ENCODE data around the gene LDLR. TPM values are rescaled to one million over a fixed set of nuclear protein-coding genes. Genes with fewer than 3 reads are reported as not detected.

Gene LDLR
- total and polyA plus RNA-seq, 8 donors = 8.9 to 43.4 (median 26.5) TPM

DNA sequence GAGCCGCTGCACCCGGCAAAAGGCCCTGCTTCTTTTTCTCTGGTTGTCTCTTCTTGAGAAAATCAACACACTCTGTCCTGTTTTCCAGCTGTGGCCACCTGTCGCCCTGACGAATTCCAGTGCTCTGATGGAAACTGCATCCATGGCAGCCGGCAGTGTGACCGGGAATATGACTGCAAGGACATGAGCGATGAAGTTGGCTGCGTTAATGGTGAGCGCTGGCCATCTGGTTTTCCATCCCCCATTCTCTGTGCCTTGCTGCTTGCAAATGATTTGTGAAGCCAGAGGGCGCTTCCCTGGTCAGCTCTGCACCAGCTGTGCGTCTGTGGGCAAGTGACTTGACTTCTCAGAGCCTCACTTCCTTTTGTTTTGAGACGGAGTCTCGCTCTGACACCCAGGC, 17.2 kb downstream of the LDLR start:
- WGBS, 2 donors = 85 to 91% methylated on average over 13 of the region's 13 CpGs
- Histone ChIP-seq H3K27ac (no peak overlapping the region), H3K9me3 (no peaks in the 10 kb centered on the region), H3K4me1 (no peaks in the 10 kb centered on the region), H3K4me3 (no peak overlapping the region), H3K27me3 (no peaks in the 10 kb centered on the region), H3K36me3 (peaks cover 17 to 81% (median 35%) of the 10 kb centered on the region in 3 donors)
- DNase-seq (no peak), ATAC-seq (peak in 1 of 4 donors; percentile 18), FAIRE-seq (no peak)
- TF ChIP-seq, protein P1, sequence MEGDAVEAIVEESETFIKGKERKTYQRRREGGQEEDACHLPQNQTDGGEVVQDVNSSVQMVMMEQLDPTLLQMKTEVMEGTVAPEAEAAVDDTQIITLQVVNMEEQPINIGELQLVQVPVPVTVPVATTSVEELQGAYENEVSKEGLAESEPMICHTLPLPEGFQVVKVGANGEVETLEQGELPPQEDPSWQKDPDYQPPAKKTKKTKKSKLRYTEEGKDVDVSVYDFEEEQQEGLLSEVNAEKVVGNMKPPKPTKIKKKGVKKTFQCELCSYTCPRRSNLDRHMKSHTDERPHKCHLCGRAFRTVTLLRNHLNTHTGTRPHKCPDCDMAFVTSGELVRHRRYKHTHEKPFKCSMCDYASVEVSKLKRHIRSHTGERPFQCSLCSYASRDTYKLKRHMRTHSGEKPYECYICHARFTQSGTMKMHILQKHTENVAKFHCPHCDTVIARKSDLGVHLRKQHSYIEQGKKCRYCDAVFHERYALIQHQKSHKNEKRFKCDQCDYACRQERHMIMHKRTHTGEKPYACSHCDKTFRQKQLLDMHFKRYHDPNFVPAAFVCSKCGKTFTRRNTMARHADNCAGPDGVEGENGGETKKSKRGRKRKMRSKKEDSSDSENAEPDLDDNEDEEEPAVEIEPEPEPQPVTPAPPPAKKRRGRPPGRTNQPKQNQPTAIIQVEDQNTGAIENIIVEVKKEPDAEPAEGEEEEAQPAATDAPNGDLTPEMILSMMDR (IDR thresholded peaks at IDR 0.05) = no peak
- intact Hi-C loops (cut with DNase I) = no loop called here

DNA sequence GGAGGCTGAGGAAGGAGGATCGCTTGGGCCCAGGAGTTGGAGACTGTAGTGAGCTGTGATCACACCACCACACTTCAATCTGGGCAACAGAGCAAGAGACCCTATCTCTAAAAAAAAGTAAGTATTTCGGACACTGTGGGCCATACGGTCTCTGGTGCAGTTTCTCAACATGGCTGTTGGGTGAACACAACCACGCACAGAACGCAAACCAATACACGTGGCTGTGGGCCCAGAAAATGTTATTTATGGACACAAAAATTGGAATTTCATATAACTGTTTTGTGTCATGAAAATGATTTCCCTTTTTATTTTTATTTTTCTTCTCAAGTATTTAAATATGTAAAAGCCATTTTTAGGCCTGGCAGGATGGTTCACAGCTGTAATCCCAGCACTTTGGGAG, 19.5 kb downstream of the LDLR start:
- FAIRE-seq (no peak), ATAC-seq (no peak), DNase-seq (no peak)
- intact Hi-C loops (cut with DNase I) = no loop called here
- H3K4me3 ChIP-seq = no peak overlapping the region
- 92% methylated on average over 6 of the region's 6 CpGs for WGBS, 2 donors
- no peaks in the 10 kb centered on the region for H3K4me1 ChIP-seq
- H3K27me3 ChIP-seq = no peaks in the 10 kb centered on the region
- H3K9me3 ChIP-seq = no peaks in the 10 kb centered on the region
- H3K36me3 ChIP-seq = peaks cover 15 to 83% (median 39%) of the 10 kb centered on the region in 3 donors
- H3K27ac ChIP-seq = no peak overlapping the region
- TF ChIP-seq, protein P1 (IDR thresholded peaks at IDR 0.05) = no peak

DNA sequence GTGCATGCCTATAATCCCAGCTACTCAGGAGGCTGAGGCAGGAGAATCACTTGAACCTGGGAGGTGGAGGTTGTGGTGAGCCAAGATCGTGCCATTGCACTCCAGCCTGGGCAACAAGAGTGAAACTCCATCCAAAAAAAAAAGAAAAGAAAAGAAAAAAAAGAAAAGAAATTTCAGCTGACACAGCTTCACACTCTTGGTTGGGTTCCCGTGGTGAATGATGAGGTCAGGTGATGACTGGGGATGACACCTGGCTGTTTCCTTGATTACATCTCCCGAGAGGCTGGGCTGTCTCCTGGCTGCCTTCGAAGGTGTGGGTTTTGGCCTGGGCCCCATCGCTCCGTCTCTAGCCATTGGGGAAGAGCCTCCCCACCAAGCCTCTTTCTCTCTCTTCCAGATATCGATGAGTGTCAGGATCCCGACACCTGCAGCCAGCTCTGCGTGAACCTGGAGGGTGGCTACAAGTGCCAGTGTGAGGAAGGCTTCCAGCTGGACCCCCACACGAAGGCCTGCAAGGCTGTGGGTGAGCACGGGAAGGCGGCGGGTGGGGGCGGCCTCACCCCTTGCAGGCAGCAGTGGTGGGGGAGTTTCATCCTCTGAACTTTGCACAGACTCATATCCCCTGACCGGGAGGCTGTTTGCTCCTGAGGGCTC, 22.0 kb downstream of the LDLR start:
- ATAC-seq (no peak), FAIRE-seq (no peak), DNase-seq (no peak)
- TF ChIP-seq, protein P1 (IDR thresholded peaks at IDR 0.05) = no peak
- Histone ChIP-seq H3K4me3 (no peak overlapping the region), H3K27ac (no peak overlapping the region), H3K27me3 (no peaks in the 10 kb centered on the region), H3K36me3 (peaks cover 15 to 81% (median 38%) of the 10 kb centered on the region in 3 donors), H3K9me3 (no peaks in the 10 kb centered on the region), H3K4me1 (no peaks in the 10 kb centered on the region)
- WGBS, 2 donors = 96% methylated on average over 15 of the region's 15 CpGs
- intact Hi-C loops (cut with DNase I) = no loop called here

DNA sequence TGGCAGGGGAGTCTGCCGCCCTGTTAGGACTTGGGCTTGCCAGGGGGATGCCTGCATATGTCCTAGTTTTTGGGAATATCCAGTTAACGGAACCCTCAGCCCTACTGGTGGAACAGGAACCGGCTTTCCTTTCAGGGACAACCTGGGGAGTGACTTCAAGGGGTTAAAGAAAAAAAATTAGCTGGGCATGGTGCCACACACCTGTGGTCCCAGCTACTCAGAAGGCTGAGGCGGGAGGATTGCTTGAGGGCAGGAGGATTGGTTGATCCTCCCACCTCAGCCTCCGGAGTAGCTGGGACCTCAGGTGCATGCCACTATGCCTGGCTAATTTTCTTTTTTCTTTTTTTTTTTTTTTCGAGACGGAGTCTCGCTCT, 22.5 kb downstream of the LDLR start:
- ATAC-seq (no peak), FAIRE-seq (no peak), DNase-seq (no peak)
- no peak overlapping the region for H3K27ac ChIP-seq
- 68 to 88% methylated on average over 8 of the region's 8 CpGs for whole genome bisulfite sequencing, 2 donors
- no peaks in the 10 kb centered on the region for H3K27me3 ChIP-seq
- no peaks in the 10 kb centered on the region for H3K9me3 ChIP-seq
- H3K4me1 ChIP-seq = no peaks in the 10 kb centered on the region
- H3K36me3 ChIP-seq = peaks cover 14 to 81% (median 39%) of the 10 kb centered on the region in 3 donors
- no peak overlapping the region for H3K4me3 ChIP-seq
- intact Hi-C loops (cut with DNase I) = no loop called here
- TF ChIP-seq, protein P1 (IDR thresholded peaks at IDR 0.05) = no peak

DNA sequence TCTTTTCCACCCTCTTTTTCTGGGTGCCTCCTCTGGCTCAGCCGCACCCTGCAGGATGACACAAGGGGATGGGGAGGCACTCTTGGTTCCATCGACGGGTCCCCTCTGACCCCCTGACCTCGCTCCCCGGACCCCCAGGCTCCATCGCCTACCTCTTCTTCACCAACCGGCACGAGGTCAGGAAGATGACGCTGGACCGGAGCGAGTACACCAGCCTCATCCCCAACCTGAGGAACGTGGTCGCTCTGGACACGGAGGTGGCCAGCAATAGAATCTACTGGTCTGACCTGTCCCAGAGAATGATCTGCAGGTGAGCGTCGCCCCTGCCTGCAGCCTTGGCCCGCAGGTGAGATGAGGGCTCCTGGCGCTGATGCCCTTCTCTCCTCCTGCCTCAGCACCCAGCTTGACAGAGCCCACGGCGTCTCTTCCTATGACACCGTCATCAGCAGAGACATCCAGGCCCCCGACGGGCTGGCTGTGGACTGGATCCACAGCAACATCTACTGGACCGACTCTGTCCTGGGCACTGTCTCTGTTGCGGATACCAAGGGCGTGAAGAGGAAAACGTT, 24.0 kb downstream of the LDLR start:
- H3K36me3 ChIP-seq = peaks cover 20 to 76% (median 30%) of the 10 kb centered on the region in 3 donors
- no peaks in the 10 kb centered on the region for H3K9me3 ChIP-seq
- no peak overlapping the region for H3K27ac ChIP-seq
- H3K4me3 ChIP-seq = no peak overlapping the region
- intact Hi-C loops (cut with DNase I) = no loop called here
- DNase-seq (no peak), FAIRE-seq (no peak), ATAC-seq (no peak)
- no peaks in the 10 kb centered on the region for H3K27me3 ChIP-seq
- H3K4me1 ChIP-seq = no peaks in the 10 kb centered on the region
- TF ChIP-seq, protein P1 (IDR thresholded peaks at IDR 0.05) = no peak
- WGBS, 2 donors = 93 to 94% methylated on average over 27 of the region's 27 CpGs

All from pancreas (tissue), 10 donors.